Activated naive CD4-positive, alpha-beta T cell treated with anti-CD3 and anti-CD28 coated beads, Interleukin-2, amount 50 U/mL, for 24 hours (primary cell): ENCODE measurements around the gene ZNF384.
A peak's percentile ranks its signal among the peaks of the same experiment; 100 is the strongest.

Source experiments
- H3K27ac Mint-ChIP-seq: one replicate; pipeline ENCODE4 v1.8.0; 2021; ENCODE audit warnings: mild to moderate bottlenecking, mixed read lengths
- H3K27me3 Mint-ChIP-seq: one replicate; pipeline ENCODE4 v1.8.0; 2021; ENCODE audit warnings: mixed read lengths
- H3K36me3 Mint-ChIP-seq: one replicate; pipeline ENCODE4 v1.8.0; 2021; ENCODE audit warnings: mixed read lengths
- H3K4me1 Mint-ChIP-seq: one replicate; pipeline ENCODE4 v1.8.0; 2021; ENCODE audit warnings: mixed read lengths
- H3K4me3 Mint-ChIP-seq: one replicate; pipeline ENCODE4 v1.8.0; 2021; ENCODE audit warnings: mild to moderate bottlenecking, mixed read lengths
- H3K9me3 Mint-ChIP-seq: one replicate; pipeline ENCODE4 v1.8.0; 2021; ENCODE audit warnings: mixed read lengths

Gene ZNF384

DNA sequence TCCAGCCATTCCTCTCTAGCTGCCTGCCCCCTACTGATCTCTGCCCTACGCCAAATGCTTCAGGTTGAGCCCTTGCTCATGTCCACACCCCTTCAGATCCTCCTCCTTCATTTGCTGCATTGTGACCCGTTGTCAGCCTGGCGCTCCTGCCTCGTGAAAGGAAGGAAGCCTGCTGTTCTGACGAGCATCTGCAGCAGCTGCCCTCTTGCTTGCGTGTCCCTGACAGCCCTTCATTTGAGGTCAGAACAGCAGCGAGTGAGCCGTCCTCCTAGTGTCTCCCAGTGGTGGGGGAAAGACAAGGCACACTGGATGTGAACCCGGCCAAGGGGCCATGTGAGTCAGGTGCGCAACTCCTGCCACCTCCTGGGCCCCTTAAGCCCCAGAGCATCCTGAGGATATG is 14.5 kb upstream of the ZNF384 start:
- Mint-ChIP-seq H3K4me3 (no peak overlapping the region), H3K27me3 (peaks cover 33% of the 10 kb centered on the region), H3K27ac (no peak overlapping the region), H3K4me1 (peaks cover 21% of the 10 kb centered on the region), H3K36me3 (no peaks in the 10 kb centered on the region), H3K9me3 (no peaks in the 10 kb centered on the region)

DNA sequence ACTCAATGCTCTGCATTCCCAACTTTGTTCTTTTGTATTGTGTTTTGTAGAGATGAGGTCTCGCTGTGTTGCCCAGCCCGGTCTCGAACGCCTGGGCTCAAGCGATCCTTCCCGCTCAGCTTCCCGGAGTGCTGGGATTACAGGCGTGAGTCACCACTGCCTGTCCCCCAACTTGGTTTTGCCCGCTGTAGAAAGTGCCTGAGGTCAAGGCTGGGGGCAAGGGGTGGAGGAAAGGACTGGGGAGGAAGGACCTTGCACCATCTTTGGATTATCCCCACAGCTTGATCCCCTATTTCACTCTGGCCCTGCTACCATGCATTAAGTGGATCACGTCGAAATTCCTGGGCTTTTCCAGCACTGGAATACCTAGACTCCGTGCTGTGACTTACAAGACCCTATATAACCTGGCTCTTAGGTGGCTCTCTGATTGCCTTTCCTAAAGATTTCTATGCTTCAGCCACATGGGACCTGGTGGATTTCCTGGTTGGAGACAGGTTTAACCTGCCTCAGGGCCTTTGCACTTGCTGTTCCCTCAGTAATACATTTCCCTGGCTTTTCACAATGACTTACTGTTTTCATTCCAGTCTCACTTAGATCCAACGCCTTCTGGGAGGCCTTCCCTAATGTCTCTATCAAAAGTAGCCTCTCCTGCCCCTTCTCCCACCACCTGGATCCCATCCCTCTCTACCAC is 12.0 kb upstream of the ZNF384 start:
- Mint-ChIP-seq H3K4me1 (peaks cover 21% of the 10 kb centered on the region), H3K27ac (peak overlapping the region; percentile 65), H3K4me3 (peak overlapping the region; percentile 84), H3K27me3 (peaks cover 32% of the 10 kb centered on the region), H3K9me3 (no peaks in the 10 kb centered on the region), H3K36me3 (no peaks in the 10 kb centered on the region)

DNA sequence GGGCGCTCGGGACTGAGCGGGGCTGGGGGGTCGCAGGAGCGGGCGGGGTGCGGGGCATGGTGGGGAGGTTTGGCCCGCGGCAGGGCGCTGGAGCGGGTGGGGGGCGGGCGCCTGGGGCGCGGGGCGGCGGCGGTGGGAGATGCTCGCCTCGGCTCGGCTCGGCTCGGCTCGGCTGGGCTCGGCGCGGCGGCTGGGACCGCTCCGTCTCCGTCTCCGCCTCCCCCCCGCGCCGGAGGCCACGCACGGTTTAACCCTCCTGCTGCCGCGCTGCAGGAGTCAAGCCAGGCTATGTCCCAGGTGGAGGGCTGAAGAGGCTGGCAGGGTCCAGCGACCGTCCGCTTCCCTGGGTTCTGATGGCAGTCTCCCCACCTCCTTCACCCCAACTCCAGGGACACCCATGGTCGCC is 11.5 kb upstream of the ZNF384 start, which contains the start of gene PIANP:
Gene PIANP, minus strand, starts transcription at position 170 of the 406 bp plus-strand sequence. CDS start 2,754 bp downstream, outside the sequence.
- Mint-ChIP-seq H3K4me1 (peaks cover 21% of the 10 kb centered on the region), H3K4me3 (peak within 1 kb of the TSS; percentile 84), H3K27ac (peak within 1 kb of the TSS; percentile 86), H3K27me3 (peaks cover 32% of the 10 kb centered on the region), H3K36me3 (no peaks in the 10 kb centered on the region), H3K9me3 (no peaks in the 10 kb centered on the region)

- no peaks in the 10 kb centered on the region for H3K9me3 Mint-ChIP-seq
- H3K27ac Mint-ChIP-seq: no peak overlapping the region
- peaks cover 29% of the 10 kb centered on the region for H3K27me3 Mint-ChIP-seq
- peak overlapping the region; percentile 80 for H3K4me3 Mint-ChIP-seq
- H3K36me3 Mint-ChIP-seq: no peaks in the 10 kb centered on the region
- peaks cover 21% of the 10 kb centered on the region for H3K4me1 Mint-ChIP-seq
Measured at GRCh38 chr12:6699989-6700645, 10.9 kb upstream of the ZNF384 start.

GRCh38 chr12:6699259-6699988 is 10.2 kb upstream of the ZNF384 start:
- Mint-ChIP-seq H3K4me1 (peaks cover 21% of the 10 kb centered on the region), H3K36me3 (no peaks in the 10 kb centered on the region), H3K9me3 (no peaks in the 10 kb centered on the region), H3K27me3 (peaks cover 26% of the 10 kb centered on the region), H3K27ac (peak overlapping the region; percentile 86), H3K4me3 (peak overlapping the region; percentile 80)

DNA sequence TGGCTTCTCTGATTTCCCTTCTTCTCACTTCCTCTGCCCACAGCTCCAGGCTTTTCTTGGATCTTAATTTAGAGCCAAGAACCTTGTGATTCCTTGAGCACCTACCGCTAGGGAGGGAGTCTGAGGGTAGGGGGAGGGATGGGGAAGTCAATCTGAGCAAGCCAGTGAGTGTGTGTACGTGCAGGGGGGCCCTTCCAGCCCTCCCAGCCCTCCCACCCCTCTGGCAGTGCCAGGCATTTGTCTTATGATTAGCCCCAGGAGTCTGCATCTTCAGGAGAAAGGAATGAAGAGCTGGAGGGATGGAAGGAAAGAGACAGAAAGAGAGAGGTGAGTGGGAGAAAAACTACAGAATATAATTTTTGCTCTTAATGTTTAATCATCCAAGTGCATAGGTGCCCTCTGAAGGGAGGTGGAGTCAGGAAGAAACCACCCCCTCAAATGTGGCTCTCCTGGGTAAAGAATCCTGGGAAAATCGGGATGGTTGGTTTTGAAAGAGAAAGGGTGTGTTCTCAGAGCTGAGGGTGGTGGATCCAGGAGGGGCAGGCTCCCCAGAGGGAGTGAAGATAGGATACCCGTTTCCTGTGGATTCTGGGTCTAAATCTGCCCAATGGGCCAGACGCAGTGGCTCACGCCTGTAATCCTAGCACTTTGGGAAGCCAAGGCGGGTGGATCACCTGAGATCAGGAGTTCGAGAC is 9.3 kb upstream of the ZNF384 start:
- H3K27me3 Mint-ChIP-seq: peaks cover 22% of the 10 kb centered on the region
- no peaks in the 10 kb centered on the region for H3K36me3 Mint-ChIP-seq
- H3K27ac Mint-ChIP-seq: no peak overlapping the region
- no peaks in the 10 kb centered on the region for H3K9me3 Mint-ChIP-seq
- H3K4me1 Mint-ChIP-seq: peaks cover 21% of the 10 kb centered on the region
- H3K4me3 Mint-ChIP-seq: peak overlapping the region; percentile 36

DNA sequence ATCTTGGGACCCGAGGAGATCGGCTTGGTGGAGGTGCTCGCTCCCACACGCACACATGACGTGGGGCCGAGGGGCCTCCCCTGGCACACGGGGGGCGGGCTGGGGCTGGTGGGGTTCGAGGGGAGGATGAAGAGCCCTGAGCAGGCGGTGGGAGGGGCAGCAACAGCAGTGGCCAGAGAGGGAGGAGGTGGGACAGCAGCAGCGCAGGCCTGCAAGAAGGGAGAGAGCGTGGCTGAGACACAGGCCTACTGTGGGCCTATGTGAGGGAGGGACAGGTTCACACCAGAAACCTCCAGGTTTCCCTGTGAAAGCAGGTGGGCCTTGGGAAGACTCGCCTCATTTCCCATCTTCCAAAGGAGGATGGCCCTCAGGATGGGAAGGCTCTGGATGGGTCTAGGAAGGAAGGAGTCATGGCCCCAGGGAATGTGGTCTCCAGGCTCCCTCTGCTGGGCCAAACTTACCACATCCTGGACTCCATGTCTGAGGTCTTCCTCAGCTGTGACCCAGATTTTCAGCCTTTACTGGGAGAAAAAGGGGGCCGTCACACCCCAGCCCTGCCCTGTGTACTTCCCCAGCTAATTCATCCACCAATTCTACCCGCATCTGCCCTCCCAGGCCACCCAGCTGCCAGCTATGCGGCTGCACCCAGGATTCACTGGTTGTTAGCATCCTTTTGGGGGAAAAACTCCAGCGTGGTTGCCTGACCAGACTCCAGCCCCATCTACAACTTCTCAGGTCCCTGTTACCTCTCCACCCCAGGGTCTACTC is 8.6 kb upstream of the ZNF384 start:
- peaks cover 25% of the 10 kb centered on the region for H3K4me1 Mint-ChIP-seq
- H3K36me3 Mint-ChIP-seq: no peaks in the 10 kb centered on the region
- no peaks in the 10 kb centered on the region for H3K9me3 Mint-ChIP-seq
- H3K27ac Mint-ChIP-seq: peak overlapping the region; percentile 23
- no peak overlapping the region for H3K4me3 Mint-ChIP-seq
- peaks cover 19% of the 10 kb centered on the region for H3K27me3 Mint-ChIP-seq

GRCh38 chr12:6696690-6697583 is 7.8 kb upstream of the ZNF384 start:
- Mint-ChIP-seq H3K27ac (no peak overlapping the region), H3K4me3 (no peak overlapping the region), H3K9me3 (no peaks in the 10 kb centered on the region), H3K36me3 (no peaks in the 10 kb centered on the region), H3K4me1 (peaks cover 24% of the 10 kb centered on the region), H3K27me3 (peaks cover 15% of the 10 kb centered on the region)

DNA sequence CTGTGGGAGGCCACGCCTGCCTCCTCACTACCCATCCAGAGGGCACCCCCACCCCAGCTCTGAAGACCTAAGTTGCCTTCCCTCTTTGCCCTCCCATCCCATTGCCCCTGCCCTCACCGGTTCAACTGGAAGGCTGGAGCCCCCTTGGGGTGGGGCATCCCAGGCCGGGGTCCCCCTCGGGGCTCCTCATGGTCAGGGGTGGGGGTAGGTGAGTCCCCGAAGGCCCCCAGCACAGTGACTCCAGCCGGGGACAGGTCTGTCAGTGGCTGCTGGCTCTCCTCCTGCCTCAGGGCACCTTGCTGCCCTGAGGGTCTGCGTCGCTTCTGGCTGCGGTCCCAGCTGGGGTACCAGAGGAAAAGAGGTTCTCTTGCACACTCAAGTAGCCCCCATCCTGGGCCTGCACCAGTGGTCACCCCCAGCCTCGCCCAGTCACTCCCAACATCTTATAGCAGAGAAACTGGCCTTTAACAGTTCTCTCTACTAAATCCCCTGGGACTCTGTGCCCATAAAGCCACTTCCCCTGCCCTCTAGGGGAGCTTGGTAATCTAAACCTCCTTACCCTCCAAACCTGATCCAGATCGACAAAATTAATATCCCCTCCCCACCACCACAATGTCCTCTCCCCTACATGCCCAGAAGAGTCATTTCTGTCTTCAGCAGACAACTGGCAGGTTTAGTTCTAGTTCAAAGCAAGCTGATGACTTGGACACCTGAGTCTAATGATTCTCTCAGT is 6.3 kb upstream of the ZNF384 start:
- Mint-ChIP-seq H3K9me3 (no peaks in the 10 kb centered on the region), H3K4me3 (no peak overlapping the region), H3K27ac (no peak overlapping the region), H3K27me3 (peaks cover 7% of the 10 kb centered on the region), H3K36me3 (no peaks in the 10 kb centered on the region), H3K4me1 (peaks cover 17% of the 10 kb centered on the region)

- H3K4me1 Mint-ChIP-seq: peaks cover 20% of the 10 kb centered on the region
- H3K27me3 Mint-ChIP-seq: peaks cover 6% of the 10 kb centered on the region
- no peak overlapping the region for H3K4me3 Mint-ChIP-seq
- no peak overlapping the region for H3K27ac Mint-ChIP-seq
- H3K9me3 Mint-ChIP-seq: no peaks in the 10 kb centered on the region
- H3K36me3 Mint-ChIP-seq: no peaks in the 10 kb centered on the region
Measured at GRCh38 chr12:6694701-6695100, 5.5 kb upstream of the ZNF384 start.

GRCh38 chr12:6693832-6694355 is 4.7 kb upstream of the ZNF384 start:
- no peak overlapping the region for H3K27ac Mint-ChIP-seq
- peaks cover 14% of the 10 kb centered on the region for H3K4me1 Mint-ChIP-seq
- H3K27me3 Mint-ChIP-seq: no peaks in the 10 kb centered on the region
- no peaks in the 10 kb centered on the region for H3K9me3 Mint-ChIP-seq
- H3K36me3 Mint-ChIP-seq: no peaks in the 10 kb centered on the region
- no peak overlapping the region for H3K4me3 Mint-ChIP-seq

- Mint-ChIP-seq H3K4me3 (no peak overlapping the region), H3K36me3 (no peaks in the 10 kb centered on the region), H3K9me3 (no peaks in the 10 kb centered on the region), H3K27ac (peak overlapping the region; percentile 33), H3K4me1 (peaks cover 17% of the 10 kb centered on the region), H3K27me3 (no peaks in the 10 kb centered on the region)
Measured at GRCh38 chr12:6692888-6693287, 3.7 kb upstream of the ZNF384 start.

GRCh38 chr12:6691473-6691872 is 2.3 kb upstream of the ZNF384 start:
- Mint-ChIP-seq H3K27ac (peak overlapping the region; percentile 35), H3K36me3 (peaks cover 6% of the 10 kb centered on the region), H3K4me1 (peaks cover 31% of the 10 kb centered on the region), H3K4me3 (no peak overlapping the region), H3K9me3 (no peaks in the 10 kb centered on the region), H3K27me3 (no peaks in the 10 kb centered on the region)
